HG03520 (cell line): Measurements from ENCODE around the gene PDSS2.
"Not testable (repeated sequence)": the region's sequence is repeated elsewhere in the genome, so short reads cannot be mapped to it uniquely, and the experiment has no call there.

Experiments
- ATAC-seq: cut with Tn5 transposase; IDR thresholded peaks from one replicate; pipeline ENCODE4 v1.9.1; 2021; ENCODE audit warnings: mild to moderate bottlenecking, moderate library complexity; ENCODE audit not compliant: unreplicated experiment

Gene PDSS2

DNA sequence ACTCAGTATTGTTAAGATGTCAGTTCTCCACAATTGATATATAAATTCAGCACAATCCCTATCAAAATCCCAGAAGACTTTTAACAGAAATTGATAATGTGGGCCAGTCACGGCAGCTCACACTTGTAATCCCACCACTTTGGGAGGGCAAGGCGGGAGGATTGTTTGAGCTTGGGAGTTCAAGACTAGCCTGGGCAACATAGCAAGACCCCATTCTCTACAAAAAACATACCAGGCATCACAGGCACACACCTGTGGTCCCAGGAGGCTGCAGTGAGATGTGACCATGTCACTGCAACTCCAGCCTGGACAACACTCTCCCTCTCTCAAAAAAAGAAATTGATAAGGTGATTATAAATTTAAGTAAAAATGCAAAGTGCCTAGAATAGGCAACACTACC is 90.9 kb downstream of the PDSS2 start:
- ATAC-seq: no peak

DNA sequence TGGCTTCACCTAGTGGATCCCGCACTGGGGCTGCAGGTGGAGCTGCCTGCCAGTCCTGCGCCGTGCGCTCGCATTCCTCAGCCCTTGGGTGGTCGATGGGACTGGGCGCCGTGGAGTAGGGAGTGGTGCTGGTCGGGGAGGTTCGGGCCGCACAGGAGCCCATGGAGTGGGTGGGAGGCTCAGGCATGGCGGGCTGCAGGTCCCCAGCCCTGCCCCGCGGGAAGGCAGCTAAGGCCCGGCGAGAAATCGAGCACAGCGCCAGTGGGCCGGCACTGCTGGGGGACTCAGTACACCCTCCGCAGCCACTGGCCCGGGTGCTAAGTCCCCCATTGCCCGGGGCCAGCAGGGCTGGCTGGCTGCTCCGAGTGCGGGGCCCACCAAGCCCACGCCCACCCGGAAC is 95.2 kb downstream of the PDSS2 start:
- ATAC-seq: not testable (repeated sequence)

DNA sequence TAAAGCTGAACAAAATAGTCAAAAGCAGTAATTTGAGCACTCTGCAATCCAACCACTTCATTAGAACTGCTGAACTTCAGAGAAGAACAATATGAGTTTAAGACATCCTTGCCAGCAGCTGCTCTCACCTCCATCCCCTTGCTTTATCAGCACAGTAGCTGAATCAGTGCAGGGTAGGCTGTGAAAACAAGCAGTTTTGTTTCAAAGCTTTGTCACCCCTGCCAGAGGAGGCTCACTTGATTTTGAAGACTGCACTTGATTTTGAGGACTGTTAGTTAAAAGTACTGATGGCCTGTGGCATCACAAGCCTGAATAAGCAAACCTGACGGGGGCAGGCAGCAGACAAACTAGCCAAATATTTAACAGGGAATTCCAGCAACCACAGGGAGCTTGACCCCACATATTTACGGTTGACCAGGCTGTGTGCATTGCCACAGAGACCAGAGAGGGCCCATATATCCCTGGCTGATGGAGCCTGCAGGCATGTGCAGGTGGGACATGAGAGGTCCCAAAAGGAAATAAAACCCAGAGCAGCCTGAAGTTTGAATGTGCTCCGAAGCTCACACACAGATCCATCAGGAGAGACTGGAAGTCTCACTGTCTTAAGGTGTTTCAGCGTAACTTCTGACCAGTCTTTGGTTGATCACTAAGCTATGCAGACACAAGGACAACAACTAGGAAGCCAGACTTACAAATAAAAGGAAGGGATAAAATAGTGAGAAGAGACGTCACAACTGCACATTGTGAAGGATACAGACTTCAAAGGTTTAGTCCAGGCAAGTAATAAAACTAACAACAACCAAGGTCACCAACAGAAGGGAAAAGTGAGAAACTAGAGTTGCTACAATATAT is 97.4 kb downstream of the PDSS2 start:
- ATAC-seq: no peak

DNA sequence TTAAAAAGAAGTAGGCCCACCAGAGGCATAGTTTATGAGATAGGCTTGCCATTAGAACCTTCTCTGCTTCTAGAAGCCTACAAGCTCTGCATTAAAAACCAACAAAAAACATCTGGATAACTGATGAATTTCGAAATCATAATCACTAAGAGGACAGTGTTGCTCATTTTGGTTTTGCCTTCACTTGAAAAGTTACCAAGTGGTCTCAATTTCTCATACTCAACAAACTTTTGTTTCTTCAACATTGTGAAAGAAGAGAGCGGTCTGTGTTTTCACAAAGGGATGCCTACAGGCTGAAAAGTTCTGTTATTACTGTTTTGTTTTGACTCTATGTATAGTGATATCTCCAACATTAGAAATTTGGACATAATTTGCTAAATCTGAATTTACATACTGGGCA is 98.9 kb downstream of the PDSS2 start:
- ATAC-seq: no peak

DNA sequence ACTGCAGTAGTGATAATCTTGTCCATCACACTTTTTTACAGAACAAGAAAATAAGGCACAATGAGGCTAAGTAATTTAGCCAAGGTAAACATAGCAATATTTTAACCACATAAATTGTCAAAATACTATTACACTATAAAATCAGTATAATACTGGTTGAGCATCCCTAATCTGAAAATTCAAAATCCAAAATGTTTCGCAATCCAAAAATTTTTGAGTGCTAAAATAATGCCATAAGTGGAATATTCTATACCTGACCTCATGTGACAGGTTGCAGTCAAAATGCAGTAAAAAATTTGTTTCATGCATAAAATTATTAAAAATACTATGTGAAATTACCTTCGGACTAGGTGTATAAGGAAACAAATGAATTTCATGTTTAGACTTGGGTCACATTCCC is 101.5 kb downstream of the PDSS2 start:
- ATAC-seq: no peak

DNA sequence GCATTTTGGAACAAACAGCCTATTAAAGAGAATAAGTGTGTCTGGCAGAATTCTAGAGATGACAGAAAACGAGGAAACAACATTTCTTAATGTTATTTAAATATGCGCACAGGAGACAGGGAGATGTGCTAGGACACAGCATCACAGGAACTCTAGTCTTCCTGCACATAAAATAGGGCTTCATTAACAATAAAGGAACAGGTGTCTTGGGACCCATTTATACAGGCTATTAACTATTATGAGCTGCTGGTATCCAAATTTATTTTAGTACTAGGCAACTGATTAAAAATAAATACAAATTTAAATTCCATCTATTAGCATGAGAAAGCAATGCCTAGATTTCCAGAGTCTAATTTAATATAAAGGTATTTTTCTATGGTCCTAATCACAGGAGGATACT is 102.3 kb downstream of the PDSS2 start:
- no peak for ATAC-seq

DNA sequence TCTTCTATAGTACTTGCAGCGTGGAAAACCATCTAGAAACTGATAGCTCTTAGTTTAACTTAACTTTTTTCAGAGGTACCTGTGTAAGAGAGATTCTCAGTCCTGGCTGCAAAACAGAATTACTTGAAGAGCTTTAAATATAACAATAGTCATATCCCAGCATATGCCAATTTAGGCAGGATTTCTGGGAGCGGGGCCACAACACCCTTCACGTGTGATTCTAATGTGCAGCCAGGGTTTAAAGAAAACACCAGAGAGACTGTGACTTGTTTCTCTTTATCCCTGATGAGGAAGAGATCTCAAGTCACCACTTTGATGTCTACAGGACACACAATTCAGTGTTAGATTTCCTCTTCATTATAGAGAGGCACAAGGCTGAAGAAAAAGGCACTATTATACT is 103.7 kb downstream of the PDSS2 start:
- ATAC-seq: no peak

DNA sequence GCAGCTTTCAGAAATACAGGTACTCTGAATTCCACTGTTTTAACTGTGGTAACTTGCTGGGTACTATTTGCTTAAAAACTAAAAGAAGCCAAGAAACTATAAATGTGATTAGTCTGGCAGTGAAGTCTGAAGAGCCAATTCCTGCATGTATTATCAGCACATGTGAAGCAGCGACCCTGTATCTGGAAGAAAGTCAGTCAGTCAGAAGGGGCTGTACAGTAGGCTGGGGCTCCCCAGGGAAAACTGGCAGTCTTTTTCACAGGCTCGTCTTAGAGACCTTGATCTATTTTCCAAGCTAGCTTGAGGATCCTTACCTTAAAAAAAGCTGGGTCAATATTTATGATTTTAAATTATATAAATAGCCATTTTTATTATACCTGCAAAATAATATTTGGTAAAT is 104.9 kb downstream of the PDSS2 start:
- ATAC-seq: no peak

DNA sequence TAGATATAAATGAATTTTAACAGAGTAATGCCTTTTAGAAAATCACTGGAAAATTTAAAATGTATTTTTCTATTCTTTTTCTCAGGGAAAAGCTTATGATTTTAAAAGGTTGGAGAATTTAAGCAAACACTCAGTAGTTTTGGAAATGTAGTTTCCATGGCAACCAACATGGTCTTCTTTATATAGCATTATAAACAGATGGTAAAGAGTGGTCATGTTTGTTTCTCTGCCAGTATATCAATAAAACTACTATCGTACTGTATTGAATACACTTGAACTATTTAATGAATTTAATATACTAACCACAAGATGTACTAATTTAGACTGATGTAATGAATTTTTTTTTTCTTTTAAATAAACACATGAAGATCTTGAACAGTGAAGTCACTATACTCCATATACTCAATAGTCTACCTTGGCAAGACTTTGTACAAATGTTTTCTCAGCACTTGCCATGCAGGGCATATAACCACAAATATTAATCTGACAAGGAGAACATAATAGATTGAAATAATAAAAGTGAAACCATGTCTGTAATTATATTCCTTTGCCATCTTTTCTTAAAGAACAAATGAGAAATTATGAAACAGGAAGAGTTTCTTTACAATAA is 105.5 kb downstream of the PDSS2 start:
- ATAC-seq: no peak

DNA sequence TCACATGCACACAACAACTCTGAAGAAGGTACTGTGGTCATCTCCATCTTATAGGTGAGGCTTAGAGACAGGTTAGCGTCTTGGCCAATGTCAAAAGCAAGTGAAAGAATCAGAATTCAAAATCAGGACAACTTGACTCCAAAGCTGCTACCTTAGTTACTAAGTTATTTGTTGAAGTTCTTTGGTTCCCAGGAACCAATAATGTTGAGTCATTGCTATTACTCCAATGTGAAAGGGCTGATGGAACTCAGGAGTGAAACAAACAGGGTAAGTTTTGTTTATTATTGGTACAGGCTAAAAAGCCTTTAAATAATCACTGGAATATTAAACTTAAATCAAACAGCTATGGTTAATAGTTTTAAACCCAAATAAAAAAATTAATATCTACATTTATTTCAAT is 111.1 kb downstream of the PDSS2 start:
- ATAC-seq: no peak

DNA sequence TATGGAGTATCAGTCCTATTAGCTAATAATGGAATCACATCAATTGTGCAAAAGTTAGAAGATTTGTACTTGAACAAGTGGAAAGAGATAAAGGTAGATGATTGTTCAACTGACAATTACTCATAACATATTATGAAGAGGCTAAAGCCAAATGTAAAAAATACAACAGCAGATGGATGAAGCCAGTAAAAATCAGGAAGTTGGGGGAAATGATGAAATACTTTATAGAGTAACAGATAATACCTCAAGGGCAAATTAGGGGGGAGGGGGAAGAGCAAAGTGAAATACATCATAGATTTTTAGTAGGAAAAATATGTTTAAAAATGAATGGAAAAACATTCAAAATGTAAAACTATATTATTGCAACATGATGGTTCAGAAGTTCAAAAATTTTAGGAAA is 114.0 kb downstream of the PDSS2 start:
- no peak for ATAC-seq

DNA sequence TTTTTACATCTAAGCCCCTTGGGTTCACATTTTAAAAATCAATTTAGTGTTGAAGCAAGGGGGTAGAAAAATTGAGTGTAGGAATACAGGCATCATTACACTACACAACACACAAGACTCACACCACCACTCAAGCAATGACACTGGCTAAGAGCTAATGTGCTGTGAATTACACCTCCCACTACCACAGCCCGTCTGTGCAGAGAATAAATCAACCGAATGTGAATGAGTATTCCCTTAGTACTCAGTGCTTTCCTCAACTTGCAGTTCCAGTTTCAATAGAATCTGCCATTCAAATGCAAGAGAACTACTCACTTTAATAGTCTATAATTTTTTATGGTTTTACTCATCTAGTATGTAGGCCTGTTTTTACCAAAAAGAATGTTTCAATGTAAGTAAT is 114.4 kb downstream of the PDSS2 start:
- ATAC-seq: no peak

DNA sequence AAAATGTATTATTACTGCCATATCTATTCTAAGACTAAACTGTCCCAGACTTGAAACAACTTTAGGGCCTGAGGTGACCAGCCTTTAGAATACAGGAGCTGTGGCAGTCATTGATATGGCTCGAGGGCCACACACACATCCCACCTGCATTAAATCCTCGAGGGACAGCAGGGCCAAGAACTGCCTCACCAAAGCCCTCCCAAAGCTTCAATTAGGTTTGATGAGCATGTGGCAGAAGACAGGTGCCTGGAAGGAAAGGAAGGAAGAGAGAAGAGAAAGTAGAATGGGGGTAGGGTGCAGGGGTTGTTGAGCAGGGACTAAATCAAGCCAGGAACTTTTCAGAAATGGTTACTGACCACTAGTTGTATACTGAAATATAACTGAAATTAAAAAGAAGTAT is 115.0 kb downstream of the PDSS2 start:
- no peak for ATAC-seq

DNA sequence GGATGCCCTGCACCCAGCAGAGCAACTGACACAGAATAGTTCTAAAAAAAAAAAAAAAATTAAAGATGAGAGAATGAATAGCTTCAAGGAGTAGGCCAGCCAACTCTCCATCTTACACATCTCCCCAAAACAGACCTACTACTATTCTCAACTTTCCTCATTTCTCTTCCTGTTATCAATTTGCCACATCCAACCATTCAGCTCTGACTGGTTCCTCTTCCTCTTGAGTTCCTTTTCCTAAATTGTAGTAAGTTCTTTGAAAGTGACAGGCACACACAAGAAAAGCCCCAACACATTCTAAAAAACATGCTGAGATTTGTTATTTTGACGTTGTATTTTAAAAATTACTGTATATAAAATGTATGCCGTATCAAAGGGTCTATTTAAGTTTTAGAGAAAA is 117.2 kb downstream of the PDSS2 start:
- no peak for ATAC-seq

DNA sequence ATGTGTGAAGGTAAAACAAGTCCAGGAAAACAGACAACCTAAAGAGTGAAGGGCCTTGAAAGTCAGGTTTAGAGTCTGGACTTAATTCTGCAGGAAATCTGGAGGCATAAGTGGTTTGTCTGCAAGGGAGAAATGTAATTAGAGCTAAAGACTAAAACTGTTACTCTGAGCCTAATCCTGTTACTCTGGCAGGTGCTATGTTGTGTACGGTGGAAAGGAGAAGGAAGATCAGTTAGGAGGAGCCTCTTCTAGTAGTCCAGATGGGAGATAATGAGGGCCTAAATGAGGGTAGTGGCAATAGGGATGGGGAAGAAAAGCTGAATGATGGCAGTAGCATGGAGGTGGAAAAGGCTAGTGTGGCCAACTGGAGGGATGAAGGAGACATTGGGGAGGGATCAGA is 118.5 kb downstream of the PDSS2 start:
- no peak for ATAC-seq

DNA sequence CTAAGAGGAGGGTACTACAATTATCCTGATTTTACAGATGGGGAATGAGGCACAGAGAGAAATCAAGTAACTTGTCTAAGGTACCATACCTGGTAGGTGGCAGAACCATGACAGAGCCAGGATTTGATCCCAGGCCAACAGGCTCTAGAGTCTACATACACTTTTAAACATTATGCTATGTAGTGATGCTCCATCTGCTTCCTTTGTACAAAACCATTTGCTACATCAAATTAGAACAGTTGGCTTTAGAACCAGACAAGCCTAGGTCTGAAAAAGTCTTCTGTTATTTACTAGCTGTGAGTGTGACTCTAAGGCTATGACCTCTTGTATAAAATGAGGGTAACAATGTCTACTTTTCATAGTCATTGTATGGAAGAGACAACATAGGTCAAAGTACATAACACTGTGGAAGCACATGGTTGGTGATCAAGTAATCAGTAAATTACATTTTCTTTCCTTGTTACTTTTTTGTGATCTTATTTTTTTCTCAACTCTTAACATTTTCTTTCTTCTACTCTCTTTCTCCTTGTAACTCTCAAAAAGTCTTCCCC is 122.1 kb downstream of the PDSS2 start:
- ATAC-seq: no peak

DNA sequence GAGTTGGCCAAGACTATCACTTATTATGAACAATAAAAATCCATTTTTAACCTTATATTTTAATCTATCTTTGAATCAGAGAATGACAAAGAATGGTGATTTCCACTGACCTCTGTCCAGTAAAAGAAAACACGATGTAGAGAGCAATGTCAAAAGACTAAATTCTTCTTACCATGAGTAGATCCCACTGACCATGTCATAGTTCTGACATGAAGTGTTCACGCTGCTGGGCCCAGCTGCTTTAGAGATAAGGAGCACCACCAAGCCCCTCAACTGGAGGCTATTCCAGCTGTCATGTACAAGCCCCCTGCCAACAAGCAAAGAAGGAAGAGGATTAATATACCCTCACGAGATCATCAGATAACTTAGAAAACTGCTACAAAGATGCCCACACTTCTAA is 125.3 kb downstream of the PDSS2 start:
- no peak for ATAC-seq

DNA sequence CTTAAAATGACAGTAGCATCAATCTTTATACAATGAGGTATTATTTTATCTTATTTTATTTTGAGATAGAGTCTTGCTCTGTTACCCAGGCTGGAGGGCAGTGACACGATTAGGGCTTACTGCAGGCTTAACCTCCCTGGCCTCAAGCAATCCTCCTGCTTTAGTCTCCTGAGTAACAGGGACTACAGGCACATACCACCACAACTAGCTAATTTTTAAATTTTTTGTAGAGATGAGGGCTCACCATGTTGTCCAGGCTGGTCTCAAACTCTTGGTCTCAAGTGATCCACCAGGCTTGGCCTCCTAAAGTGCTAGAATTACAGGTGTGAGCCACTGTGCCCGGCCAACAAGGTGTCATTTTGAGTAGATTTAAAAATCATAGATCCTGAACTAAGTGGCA is 125.9 kb downstream of the PDSS2 start:
- ATAC-seq: no peak

DNA sequence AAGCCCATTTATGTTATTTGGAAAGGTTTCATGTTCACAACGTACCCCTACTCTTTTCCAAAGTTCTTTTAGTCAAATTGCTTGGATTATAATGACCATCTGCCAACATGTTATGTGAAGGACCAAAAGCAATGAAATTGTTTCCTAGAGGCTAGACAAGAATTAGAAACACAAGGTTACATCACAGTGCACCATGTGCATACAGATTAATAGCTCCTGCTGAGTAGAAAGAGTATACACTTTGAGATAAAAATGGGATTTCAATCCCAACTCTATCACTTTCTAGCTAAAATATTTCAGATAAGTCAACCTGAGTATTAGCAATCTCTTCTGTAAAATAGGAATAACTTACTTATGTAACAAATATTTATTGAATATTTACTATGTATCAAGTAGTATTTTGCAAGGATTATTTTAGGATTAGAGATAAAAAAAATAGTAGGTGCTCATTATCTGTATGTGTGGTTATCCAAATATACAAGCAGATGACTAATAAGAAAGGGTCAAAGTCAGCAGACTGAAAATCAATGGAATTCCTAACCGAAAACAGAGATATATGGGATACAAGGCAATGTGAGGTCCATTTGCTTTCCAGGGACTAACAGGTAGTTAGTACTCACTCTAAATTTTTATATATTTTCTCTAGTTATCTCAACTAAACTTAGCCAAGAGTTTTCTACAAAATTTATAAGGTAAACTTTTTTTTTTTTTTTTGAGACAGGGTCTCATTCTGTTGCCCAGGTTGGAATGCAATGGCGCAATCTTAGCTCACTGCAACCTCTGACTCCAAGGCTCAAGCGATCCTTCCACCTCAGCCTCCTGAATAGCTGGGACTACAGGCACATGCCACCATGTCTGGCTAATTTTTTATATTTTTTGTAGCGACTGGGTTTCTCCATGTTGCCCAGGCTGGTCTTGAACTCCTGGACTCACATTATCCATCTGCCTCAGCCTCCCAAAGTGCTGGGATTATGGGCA is 127.7 kb downstream of the PDSS2 start:
- ATAC-seq: no peak

DNA sequence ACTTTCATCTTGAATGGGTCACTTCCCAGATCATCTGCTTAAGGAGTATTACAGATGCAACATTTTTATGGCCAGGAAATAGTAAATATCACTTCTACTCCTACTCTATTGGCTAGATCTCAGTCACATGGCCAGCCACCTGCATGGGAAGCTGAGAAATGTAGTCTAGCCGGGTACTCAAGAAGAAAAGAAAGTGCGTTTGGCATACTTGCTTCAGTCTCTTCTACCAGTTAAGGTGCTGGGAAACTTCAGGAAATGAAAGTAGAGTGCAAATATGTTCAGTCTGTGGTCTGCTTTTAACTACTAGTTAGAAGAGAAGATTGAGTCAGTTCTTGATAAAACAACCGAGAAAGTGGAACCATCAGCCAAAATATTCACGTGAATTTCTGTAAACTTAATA is 129.2 kb downstream of the PDSS2 start:
- peak; percentile 98 for ATAC-seq
